Activated B cell treated with CpG ODN at 0.5 μM for 24 hours (primary cell): Measurements from ENCODE around the gene RAB20. TPM values are rescaled to one million over a fixed set of nuclear protein-coding genes. Genes with fewer than 3 reads are reported as not detected.

Experiments
- ATAC-seq: fragments of 200-7000 bp; cut with Tn5 transposase; one replicate; pipeline ENCODE4 v1.10.0; 2021; ENCODE audit warnings: low read depth, mild to moderate bottlenecking, moderate library complexity
- CTCF ChIA-PET: fragments of 350-600 bp; sonication (Branson Sonifier 250); formaldehyde crosslinking; loops from one replicate; lab custom pipeline; 2021; ENCODE audit warnings: antibody characterized with exemption; lab: Charles Lee
- POLR2A ChIA-PET: fragments of 350-600 bp; sonication (Branson Sonifier 250); formaldehyde crosslinking; loops from one replicate; lab custom pipeline; 2021; ENCODE audit warnings: antibody characterized with exemption; lab: Charles Lee
- DNase-seq: peaks from one replicate; pipeline ENCODE4 v3.0.0; 2022
- H3K27ac Mint-ChIP-seq: one replicate; pipeline ENCODE4 v1.8.0; 2020; ENCODE audit warnings: mixed read lengths
- H3K27me3 Mint-ChIP-seq: one replicate; pipeline ENCODE4 v1.8.0; 2021; ENCODE audit warnings: mixed read lengths
- H3K36me3 Mint-ChIP-seq: one replicate; pipeline ENCODE4 v1.8.0; 2021; ENCODE audit warnings: low read depth, mixed read lengths
- H3K4me1 Mint-ChIP-seq: one replicate; pipeline ENCODE4 v1.8.0; 2021; ENCODE audit warnings: mixed read lengths
- H3K4me3 Mint-ChIP-seq: one replicate; pipeline ENCODE4 v1.8.0; 2020; ENCODE audit warnings: mild to moderate bottlenecking, mixed read lengths
- H3K9me3 Mint-ChIP-seq: one replicate; pipeline ENCODE4 v1.8.0; 2020; ENCODE audit warnings: mixed read lengths
- CTCF ChIP-seq: fragments of 200-600 bp; IDR thresholded peaks from one replicate; pipeline ENCODE4 v1.8.0; 2022; ENCODE audit warnings: antibody characterized with exemption, mild to moderate bottlenecking
- intact Hi-C: fragments of 100-400 bp; cut with micrococcal nuclease; formaldehyde crosslinking; loops from one replicate; pipeline ENCODE4 v1.15.1; 2024
- total RNA-seq: library from RNA; stranded (reverse); gene quantifications from 2 replicates; pipeline ENCODE4 v1.2.3, GENCODE V29; 2022

Gene RAB20
- total RNA-seq, 1 donor from 2014 or later = 3.1 TPM

GRCh38 chr13:110529522-110530311, 31.8 kb downstream of the RAB20 start:
- no peaks in the 10 kb centered on the region for H3K9me3 Mint-ChIP-seq
- intact Hi-C loops = no loop called here

GRCh38 chr13:110528911-110529310, 32.6 kb downstream of the RAB20 start:
- Mint-ChIP-seq H3K27me3 (no peaks in the 10 kb centered on the region), H3K36me3 (no peaks in the 10 kb centered on the region), H3K27ac (no peak overlapping the region), H3K4me3 (no peak overlapping the region), H3K4me1 (peaks cover 27% of the 10 kb centered on the region), H3K9me3 (no peaks in the 10 kb centered on the region)
- intact Hi-C loops = no loop called here
- DNase-seq (no peak), ATAC-seq (no peak)
- no peak for TF ChIP-seq CTCF
- POLR2A ChIA-PET = no interaction called here
- CTCF ChIA-PET = no interaction called here

More at GRCh38 chr13:110529522-110530311, 31.8 kb downstream of the RAB20 start:
- peak overlapping the region; percentile 7 for H3K27ac Mint-ChIP-seq
- DNase-seq (no peak), ATAC-seq (no peak)
- H3K4me3 Mint-ChIP-seq = no peak overlapping the region
- POLR2A ChIA-PET = no interaction called here
- no peak for TF ChIP-seq CTCF
- H3K27me3 Mint-ChIP-seq = no peaks in the 10 kb centered on the region
- peaks cover 20% of the 10 kb centered on the region for H3K4me1 Mint-ChIP-seq
- CTCF ChIA-PET = no interaction called here
- no peaks in the 10 kb centered on the region for H3K36me3 Mint-ChIP-seq

GRCh38 chr13:110528371-110528770, 33.2 kb downstream of the RAB20 start:
- POLR2A ChIA-PET = no interaction called here
- no peak overlapping the region for H3K4me3 Mint-ChIP-seq
- DNase-seq (no peak), ATAC-seq (no peak)
- CTCF ChIA-PET = no interaction called here
- intact Hi-C loops = no loop called here
- no peak overlapping the region for H3K27ac Mint-ChIP-seq
- no peaks in the 10 kb centered on the region for H3K27me3 Mint-ChIP-seq
- no peaks in the 10 kb centered on the region for H3K36me3 Mint-ChIP-seq
- no peak for TF ChIP-seq CTCF
- peaks cover 27% of the 10 kb centered on the region for H3K4me1 Mint-ChIP-seq
- no peaks in the 10 kb centered on the region for H3K9me3 Mint-ChIP-seq

GRCh38 chr13:110525328-110526319, 35.9 kb downstream of the RAB20 start:
- DNase-seq = no peak
- ATAC-seq = peak; percentile 77
- Mint-ChIP-seq H3K4me3 (no peak overlapping the region), H3K9me3 (no peaks in the 10 kb centered on the region), H3K36me3 (no peaks in the 10 kb centered on the region), H3K4me1 (peaks cover 31% of the 10 kb centered on the region), H3K27ac (no peak overlapping the region), H3K27me3 (no peaks in the 10 kb centered on the region)
- POLR2A ChIA-PET = interaction anchor here (1.0 kb wide), 1 partner anchor 36 kb away, joined by 3 read pairs; the partner anchor contains the start of gene RAB20
- intact Hi-C loops = loop anchor here (1.0 kb wide), 1 partner anchor 69 kb away; no protein-coding TSS in a partner anchor
- TF ChIP-seq CTCF = no peak
- CTCF ChIA-PET = interaction anchor here (2.1 kb wide), 1 partner anchor 70 kb away, joined by 14 read pairs; no protein-coding TSS in a partner anchor
